ENCODE results near the gene TMEM143. TPM values are rescaled to one million over a fixed set of nuclear protein-coding genes. Genes with fewer than 3 reads are reported as not detected.
"Not testable (repeated sequence)": the region's sequence is repeated elsewhere in the genome, so short reads cannot be mapped to it uniquely, and the experiment has no call there.

TMEM143 gene
- total and polyA plus RNA-seq, 4 donors: 3.5 to 14.7 (median 8.4) TPM

DNA sequence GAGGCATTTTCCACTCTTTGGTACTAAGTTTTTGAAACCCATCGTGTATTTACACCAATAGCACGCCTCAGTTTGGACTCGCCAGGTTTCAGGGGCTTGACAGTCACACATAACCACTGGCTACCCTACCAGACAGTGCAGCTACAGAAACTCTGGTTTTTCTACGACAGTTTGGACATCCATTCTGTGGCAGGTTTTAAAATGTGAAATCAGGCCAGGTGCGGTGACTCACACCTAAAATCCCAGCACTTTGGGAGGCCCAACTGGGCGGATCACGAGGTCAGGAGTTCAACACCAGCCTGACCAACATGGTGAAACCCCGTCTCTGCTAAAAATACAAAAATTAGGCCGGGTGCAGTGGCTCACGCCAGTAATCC lies 14.4 kb upstream of the TMEM143 start:
- Histone ChIP-seq H3K9me3 (ENCODE audit: control insufficient read depth, insufficient read depth, low read length) (no peaks in the 10 kb centered on the region), H3K36me3 (ENCODE audit: control insufficient read depth, insufficient read depth, low read length) (peaks cover 34% of the 10 kb centered on the region), H3K27me3 (ENCODE audit: control insufficient read depth, insufficient read depth, low read length) (no peaks in the 10 kb centered on the region), H3K4me3 (ENCODE audit: low read depth, low read length) (no peak overlapping the region), H3K4me1 (ENCODE audit: control insufficient read depth, insufficient read depth, low read length) (no peaks in the 10 kb centered on the region), H3K27ac (ENCODE audit: low read depth, low read length) (no peak overlapping the region)
- no peak for DNase-seq (ENCODE audit: low read depth in 4 of 6, low spot score in 6 of 6)
- 95% methylated on average over 8 of the region's 10 CpGs for WGBS (ENCODE audit: insufficient coverage)

DNA sequence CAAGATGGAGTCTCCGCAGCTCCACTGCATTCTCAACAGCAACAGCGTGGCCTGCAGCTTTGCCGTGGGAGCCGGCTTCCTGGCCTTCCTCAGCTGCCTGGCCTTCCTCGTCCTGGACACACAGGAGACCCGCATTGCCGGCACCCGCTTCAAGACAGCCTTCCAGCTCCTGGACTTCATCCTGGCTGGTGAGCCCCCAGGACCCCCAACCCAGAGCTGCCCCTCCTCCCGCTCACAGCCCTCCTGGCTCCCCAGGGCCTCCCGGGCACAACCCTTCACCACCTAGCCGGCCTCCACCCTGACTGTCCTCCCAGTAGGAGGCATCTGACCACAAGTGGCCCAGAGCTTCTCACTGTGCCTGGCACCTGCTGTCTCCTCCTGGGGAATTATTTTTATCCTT lies 9.8 kb upstream of the TMEM143 start:
- WGBS (ENCODE audit: insufficient coverage): 84% methylated on average over 11 of the region's 11 CpGs
- no peaks in the 10 kb centered on the region for H3K36me3 ChIP-seq (ENCODE audit: control insufficient read depth, insufficient read depth, low read length)
- no peaks in the 10 kb centered on the region for H3K4me1 ChIP-seq (ENCODE audit: control insufficient read depth, insufficient read depth, low read length)
- H3K9me3 ChIP-seq (ENCODE audit: control insufficient read depth, insufficient read depth, low read length): no peaks in the 10 kb centered on the region
- no peak overlapping the region for H3K4me3 ChIP-seq (ENCODE audit: low read depth, low read length)
- no peak overlapping the region for H3K27ac ChIP-seq (ENCODE audit: low read depth, low read length)
- no peaks in the 10 kb centered on the region for H3K27me3 ChIP-seq (ENCODE audit: control insufficient read depth, insufficient read depth, low read length)
- no peak for DNase-seq (ENCODE audit: low read depth in 4 of 6, low spot score in 6 of 6)

DNA sequence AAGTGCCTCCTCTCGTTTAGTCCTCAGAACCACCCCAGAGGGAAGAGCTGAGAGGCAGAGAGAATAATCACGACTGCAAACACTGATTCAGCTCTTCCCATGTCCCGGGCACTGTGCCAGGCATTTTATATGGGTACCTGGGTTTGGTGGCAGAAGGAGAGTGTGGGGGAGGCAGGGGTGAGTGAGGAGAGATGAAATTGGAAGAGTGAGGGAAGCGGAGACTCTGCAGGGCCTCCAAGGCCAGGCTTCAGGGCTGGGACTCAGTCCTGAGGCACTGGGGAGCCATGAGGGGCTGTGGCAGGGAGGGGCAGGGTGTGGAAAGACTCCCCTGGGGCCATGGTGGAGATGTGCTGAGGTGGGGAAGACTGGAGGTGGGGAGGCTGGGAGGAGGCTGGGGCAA lies 9.2 kb upstream of the TMEM143 start:
- H3K4me3 ChIP-seq (ENCODE audit: low read depth, low read length): no peak overlapping the region
- no peaks in the 10 kb centered on the region for H3K36me3 ChIP-seq (ENCODE audit: control insufficient read depth, insufficient read depth, low read length)
- no peaks in the 10 kb centered on the region for H3K27me3 ChIP-seq (ENCODE audit: control insufficient read depth, insufficient read depth, low read length)
- WGBS (ENCODE audit: insufficient coverage): 43% methylated on average over 4 of the region's 4 CpGs
- no peaks in the 10 kb centered on the region for H3K9me3 ChIP-seq (ENCODE audit: control insufficient read depth, insufficient read depth, low read length)
- H3K4me1 ChIP-seq (ENCODE audit: control insufficient read depth, insufficient read depth, low read length): no peaks in the 10 kb centered on the region
- H3K27ac ChIP-seq (ENCODE audit: low read depth, low read length): no peak overlapping the region
- DNase-seq (ENCODE audit: low read depth in 4 of 6, low spot score in 6 of 6): peak in 1 of 6 donors; percentile 71

DNA sequence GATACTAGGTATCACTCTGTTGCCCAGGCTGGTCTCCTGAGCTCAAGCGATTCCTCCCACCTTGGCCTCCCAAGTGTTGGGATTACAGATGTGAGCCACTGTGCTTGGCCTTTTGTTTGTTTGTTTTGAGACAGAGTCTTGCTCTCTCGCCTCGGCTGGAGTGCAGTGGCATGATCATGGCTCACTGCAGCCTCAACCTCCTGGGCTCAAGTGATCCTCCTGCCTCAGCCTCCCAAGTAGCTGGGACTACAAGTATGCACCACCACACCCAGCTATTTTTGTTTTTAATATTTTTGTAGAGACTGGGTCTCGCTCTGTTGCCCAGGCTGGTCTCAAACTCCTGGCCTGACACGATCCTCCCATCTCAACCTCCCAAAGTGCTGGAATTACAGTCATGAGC lies 8.0 kb upstream of the TMEM143 start:
- not testable (repeated sequence) for H3K27me3 ChIP-seq (ENCODE audit: control insufficient read depth, insufficient read depth, low read length); DNase-seq (ENCODE audit: low read depth in 4 of 6, low spot score in 6 of 6); H3K9me3 ChIP-seq (ENCODE audit: control insufficient read depth, insufficient read depth, low read length); H3K4me1 ChIP-seq (ENCODE audit: control insufficient read depth, insufficient read depth, low read length); H3K27ac ChIP-seq (ENCODE audit: low read depth, low read length); H3K36me3 ChIP-seq (ENCODE audit: control insufficient read depth, insufficient read depth, low read length); H3K4me3 ChIP-seq (ENCODE audit: low read depth, low read length)
- WGBS (ENCODE audit: insufficient coverage): 90% methylated on average over 2 of the region's 5 CpGs

DNA sequence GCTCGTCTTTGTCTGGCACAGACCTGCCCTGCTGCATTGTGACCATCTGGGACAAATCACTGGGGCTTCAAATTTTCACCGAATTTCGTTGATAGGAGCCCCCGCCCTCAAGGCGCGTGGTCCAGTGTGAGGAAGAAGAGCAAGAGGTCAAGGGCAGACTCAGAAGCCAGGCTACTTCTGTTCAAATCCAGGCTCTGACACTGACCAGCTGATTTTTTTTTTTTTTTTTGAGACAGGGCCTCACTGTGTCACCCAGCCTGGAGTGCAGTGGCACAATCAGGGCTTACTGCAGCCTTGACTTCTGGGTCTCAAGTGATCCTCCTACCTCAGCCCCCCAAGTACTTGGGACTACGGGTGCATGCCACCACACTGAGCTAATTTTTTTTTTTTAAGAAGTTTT lies 7.6 kb upstream of the TMEM143 start:
- no peak for DNase-seq (ENCODE audit: low read depth in 4 of 6, low spot score in 6 of 6)
- Histone ChIP-seq H3K27ac (ENCODE audit: low read depth, low read length) (no peak overlapping the region), H3K27me3 (ENCODE audit: control insufficient read depth, insufficient read depth, low read length) (no peaks in the 10 kb centered on the region), H3K36me3 (ENCODE audit: control insufficient read depth, insufficient read depth, low read length) (no peaks in the 10 kb centered on the region), H3K4me1 (ENCODE audit: control insufficient read depth, insufficient read depth, low read length) (no peaks in the 10 kb centered on the region), H3K4me3 (ENCODE audit: low read depth, low read length) (no peak overlapping the region), H3K9me3 (ENCODE audit: control insufficient read depth, insufficient read depth, low read length) (no peaks in the 10 kb centered on the region)
- 86% methylated on average over 5 of the region's 7 CpGs for WGBS (ENCODE audit: insufficient coverage)

DNA sequence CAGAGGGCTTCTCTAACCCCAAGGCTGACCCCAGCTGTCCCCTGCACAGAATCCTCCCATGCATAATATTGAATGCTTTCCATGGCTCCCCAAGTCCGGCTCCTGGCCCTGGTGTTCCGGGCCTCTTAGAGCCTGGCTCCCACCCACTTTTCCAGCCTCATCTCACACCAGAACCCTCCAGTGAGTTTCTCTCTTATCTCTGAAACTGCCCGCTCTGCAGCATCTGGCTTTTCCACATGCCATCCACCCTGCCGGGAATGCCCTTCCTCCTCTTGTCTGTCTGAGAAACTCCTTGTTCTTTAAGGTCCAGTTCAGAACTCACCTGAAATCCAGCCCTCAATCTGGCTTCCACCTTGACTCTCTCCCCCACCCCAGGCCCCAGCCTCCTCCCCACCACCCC lies 7.2 kb upstream of the TMEM143 start:
- H3K4me3 ChIP-seq (ENCODE audit: low read depth, low read length): no peak overlapping the region
- H3K4me1 ChIP-seq (ENCODE audit: control insufficient read depth, insufficient read depth, low read length): no peaks in the 10 kb centered on the region
- H3K9me3 ChIP-seq (ENCODE audit: control insufficient read depth, insufficient read depth, low read length): no peaks in the 10 kb centered on the region
- 82% methylated on average over 4 of the region's 4 CpGs for WGBS (ENCODE audit: insufficient coverage)
- no peak for DNase-seq (ENCODE audit: low read depth in 4 of 6, low spot score in 6 of 6)
- no peak overlapping the region for H3K27ac ChIP-seq (ENCODE audit: low read depth, low read length)
- H3K27me3 ChIP-seq (ENCODE audit: control insufficient read depth, insufficient read depth, low read length): no peaks in the 10 kb centered on the region
- no peaks in the 10 kb centered on the region for H3K36me3 ChIP-seq (ENCODE audit: control insufficient read depth, insufficient read depth, low read length)

DNA sequence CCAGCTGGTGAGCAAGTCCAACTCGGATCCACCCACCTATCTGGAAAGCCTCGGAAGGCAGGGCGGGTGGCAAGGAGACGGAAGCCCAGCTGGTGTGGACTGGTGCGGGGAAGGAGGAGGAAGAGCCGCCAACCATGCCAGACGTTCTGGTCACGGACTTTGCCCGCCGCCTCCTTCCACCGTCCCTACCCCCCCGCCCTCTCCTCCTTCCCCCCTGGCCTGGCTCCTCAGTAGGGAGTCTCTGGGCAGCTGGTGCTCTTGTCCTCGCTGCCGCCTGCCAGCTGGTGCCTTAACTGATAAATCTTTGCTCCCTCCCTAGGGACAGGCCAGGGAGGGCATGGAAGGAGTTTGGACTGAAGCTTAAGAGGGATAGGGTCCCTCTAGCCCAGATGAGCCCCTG lies 5.2 kb upstream of the TMEM143 start:
- WGBS (ENCODE audit: insufficient coverage): 48% methylated on average over 5 of the region's 14 CpGs
- H3K27me3 ChIP-seq (ENCODE audit: control insufficient read depth, insufficient read depth, low read length): no peaks in the 10 kb centered on the region
- DNase-seq (ENCODE audit: low read depth in 4 of 6, low spot score in 6 of 6): no peak
- peaks cover 9% of the 10 kb centered on the region for H3K4me1 ChIP-seq (ENCODE audit: control insufficient read depth, insufficient read depth, low read length)
- H3K36me3 ChIP-seq (ENCODE audit: control insufficient read depth, insufficient read depth, low read length): no peaks in the 10 kb centered on the region
- H3K4me3 ChIP-seq (ENCODE audit: low read depth, low read length): no peak overlapping the region
- no peak overlapping the region for H3K27ac ChIP-seq (ENCODE audit: low read depth, low read length)
- H3K9me3 ChIP-seq (ENCODE audit: control insufficient read depth, insufficient read depth, low read length): no peaks in the 10 kb centered on the region

DNA sequence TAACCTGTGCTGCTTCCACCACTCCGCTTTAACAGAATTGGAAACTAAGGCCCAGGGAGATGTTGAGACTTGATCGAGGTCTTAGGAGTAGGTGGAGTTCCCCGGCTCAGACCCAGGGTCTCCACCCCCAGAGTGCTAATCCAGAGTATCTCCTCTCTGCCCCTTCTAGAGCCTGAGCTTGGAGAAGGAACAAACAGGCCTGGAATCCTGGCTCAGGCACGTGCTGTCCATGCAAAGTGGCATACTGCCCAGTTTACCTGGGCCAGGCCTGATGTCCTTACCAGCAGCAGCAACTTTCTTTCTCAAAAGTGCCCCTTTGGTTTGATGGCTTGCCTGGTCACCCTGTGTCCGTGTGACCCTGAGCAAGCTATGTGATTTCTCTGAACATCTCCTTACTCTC lies 4.1 kb upstream of the TMEM143 start:
- no peaks in the 10 kb centered on the region for H3K27me3 ChIP-seq (ENCODE audit: control insufficient read depth, insufficient read depth, low read length)
- no peaks in the 10 kb centered on the region for H3K9me3 ChIP-seq (ENCODE audit: control insufficient read depth, insufficient read depth, low read length)
- H3K27ac ChIP-seq (ENCODE audit: low read depth, low read length): no peak overlapping the region
- H3K4me3 ChIP-seq (ENCODE audit: low read depth, low read length): no peak overlapping the region
- no peaks in the 10 kb centered on the region for H3K36me3 ChIP-seq (ENCODE audit: control insufficient read depth, insufficient read depth, low read length)
- no peak for DNase-seq (ENCODE audit: low read depth in 4 of 6, low spot score in 6 of 6)
- H3K4me1 ChIP-seq (ENCODE audit: control insufficient read depth, insufficient read depth, low read length): peaks cover 19% of the 10 kb centered on the region
- 80% methylated on average over 4 of the region's 5 CpGs for WGBS (ENCODE audit: insufficient coverage)

DNA sequence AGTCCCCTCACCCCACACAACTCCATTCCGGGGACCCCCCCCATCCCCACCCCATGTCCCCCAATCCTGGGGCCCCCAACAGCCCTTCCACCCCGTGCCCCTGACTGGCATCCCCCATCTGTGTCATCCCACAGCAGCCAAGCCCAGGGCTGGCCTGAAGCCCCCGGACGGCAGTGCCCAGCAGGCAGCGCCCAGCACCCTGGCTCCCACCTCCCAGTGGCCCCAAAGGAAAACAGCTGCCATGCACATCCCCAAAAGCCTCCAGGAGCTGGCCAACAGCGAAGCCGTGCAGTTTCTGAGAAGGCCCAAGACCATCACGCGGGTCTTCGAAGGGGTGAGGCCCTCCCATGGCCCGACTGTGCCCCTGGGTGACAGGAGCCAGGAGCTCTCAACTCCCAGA lies 1.9 kb upstream of the TMEM143 start:
- H3K4me1 ChIP-seq (ENCODE audit: control insufficient read depth, insufficient read depth, low read length): peaks cover 20% of the 10 kb centered on the region
- 86% methylated on average over 10 of the region's 11 CpGs for WGBS (ENCODE audit: insufficient coverage)
- H3K27me3 ChIP-seq (ENCODE audit: control insufficient read depth, insufficient read depth, low read length): no peaks in the 10 kb centered on the region
- DNase-seq (ENCODE audit: low read depth in 4 of 6, low spot score in 6 of 6): no peak
- no peaks in the 10 kb centered on the region for H3K36me3 ChIP-seq (ENCODE audit: control insufficient read depth, insufficient read depth, low read length)
- H3K4me3 ChIP-seq (ENCODE audit: low read depth, low read length): no peak overlapping the region
- no peak overlapping the region for H3K27ac ChIP-seq (ENCODE audit: low read depth, low read length)
- H3K9me3 ChIP-seq (ENCODE audit: control insufficient read depth, insufficient read depth, low read length): no peaks in the 10 kb centered on the region

DNA sequence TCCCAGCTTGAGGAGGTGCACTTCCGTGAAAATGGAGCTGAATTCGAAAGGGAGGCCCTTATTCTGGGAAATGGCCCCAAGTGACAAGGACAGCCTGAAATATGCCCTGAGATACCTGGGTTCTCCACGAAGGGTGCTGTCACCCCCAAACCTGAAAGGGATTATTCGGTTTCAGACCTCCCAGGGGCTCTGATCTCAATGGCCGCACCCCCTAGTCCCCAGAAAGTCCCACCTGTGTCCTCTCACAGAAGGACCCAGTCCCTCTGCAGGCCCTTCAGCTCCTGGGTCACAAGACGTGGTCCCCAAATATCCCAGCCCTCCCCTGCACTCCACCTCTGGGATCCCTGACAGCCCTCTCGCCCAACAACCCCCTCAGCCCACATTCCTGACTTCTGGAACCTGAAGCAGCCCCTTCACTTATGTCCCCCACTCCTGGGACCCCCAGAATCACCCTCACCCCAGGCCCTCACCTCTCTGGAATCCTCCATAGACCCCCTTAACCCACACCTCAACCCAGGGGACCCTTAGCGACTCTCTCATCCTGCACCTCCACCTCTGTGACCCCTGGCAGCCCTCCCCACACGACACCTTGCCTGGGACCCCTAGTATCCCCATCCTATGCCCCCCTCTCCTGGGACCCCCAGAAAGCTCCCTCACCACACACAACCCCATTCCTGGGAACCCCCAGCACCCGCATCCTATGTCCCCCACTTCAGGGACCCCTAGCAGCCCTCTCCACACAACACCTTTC lies 1.0 kb upstream of the TMEM143 start:
- peak overlapping the region; percentile 81 for H3K4me3 ChIP-seq (ENCODE audit: low read depth, low read length)
- peak overlapping the region; percentile 98 for H3K27ac ChIP-seq (ENCODE audit: low read depth, low read length)
- H3K27me3 ChIP-seq (ENCODE audit: control insufficient read depth, insufficient read depth, low read length): no peaks in the 10 kb centered on the region
- H3K9me3 ChIP-seq (ENCODE audit: control insufficient read depth, insufficient read depth, low read length): no peaks in the 10 kb centered on the region
- peaks cover 20% of the 10 kb centered on the region for H3K4me1 ChIP-seq (ENCODE audit: control insufficient read depth, insufficient read depth, low read length)
- 65% methylated on average over 9 of the region's 10 CpGs for WGBS (ENCODE audit: insufficient coverage)
- DNase-seq (ENCODE audit: low read depth in 4 of 6, low spot score in 6 of 6): no peak
- H3K36me3 ChIP-seq (ENCODE audit: control insufficient read depth, insufficient read depth, low read length): no peaks in the 10 kb centered on the region

Data from spinal cord (tissue), 10 donors.